HG03460 (cell line): Measurements from ENCODE around the gene AFF3.
"Not testable (repeated sequence)": the region's sequence is repeated elsewhere in the genome, so short reads cannot be mapped to it uniquely, and the experiment has no call there.

Source experiments
- ATAC-seq: cut with Tn5 transposase; IDR thresholded peaks from one replicate; pipeline ENCODE4 v1.9.1; 2021; ENCODE audit not compliant: unreplicated experiment

Gene AFF3

DNA sequence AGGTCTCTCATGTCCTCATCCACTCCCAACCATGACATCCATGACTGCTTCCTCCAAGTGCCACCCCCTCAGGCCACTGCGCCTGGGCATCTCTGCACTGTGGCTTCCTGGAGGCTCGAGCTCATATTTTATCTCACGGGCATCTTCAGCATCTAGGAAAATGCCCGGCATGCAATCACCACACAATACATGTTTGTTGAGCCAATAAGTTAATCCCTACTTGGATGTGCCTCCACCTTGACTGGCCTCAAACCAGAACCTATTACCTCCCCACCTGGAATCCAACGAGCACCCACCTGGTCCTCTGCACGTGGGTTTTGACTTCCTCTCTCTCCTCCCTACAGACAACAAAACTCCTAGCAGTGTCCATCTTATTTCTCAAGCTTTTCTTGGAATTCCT is 453.7 kb downstream of the AFF3 start:
- ATAC-seq, result no peak

DNA sequence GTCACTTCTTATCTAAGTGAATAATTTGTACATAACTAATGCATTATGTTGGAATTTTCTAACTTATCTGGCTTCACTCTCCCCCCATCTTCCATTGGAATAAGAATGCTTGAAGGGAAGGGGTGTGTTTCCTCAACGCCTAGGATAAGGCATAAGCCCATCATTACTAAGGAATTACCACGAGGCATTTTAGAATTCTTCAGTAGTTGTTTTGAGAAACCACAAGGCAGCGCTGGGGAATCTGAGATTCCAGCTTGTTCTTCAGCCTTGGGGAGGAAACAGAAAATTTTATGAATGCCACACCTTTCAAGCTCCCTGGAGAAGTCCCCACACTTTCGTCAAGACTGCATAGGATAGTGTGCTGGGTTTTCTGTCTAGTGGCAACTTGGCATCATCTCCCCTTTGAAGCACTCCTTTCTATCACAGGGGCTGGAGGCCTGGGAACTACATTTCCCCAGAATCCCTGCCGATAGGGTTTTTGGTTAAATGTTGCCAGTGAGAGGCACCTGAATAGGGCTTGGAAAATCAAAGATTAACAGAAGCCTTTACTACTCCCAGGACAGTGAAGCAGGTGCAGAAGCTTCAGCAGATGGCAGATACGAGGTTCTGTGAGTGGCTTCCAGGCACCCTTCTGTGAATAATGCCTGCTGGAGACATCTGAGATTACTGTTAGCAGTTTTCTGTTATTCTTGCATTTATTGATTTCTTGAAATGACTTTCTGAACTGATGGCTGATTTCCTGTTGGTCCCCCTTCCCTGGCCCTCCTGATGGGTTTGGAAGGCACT is 459.9 kb downstream of the AFF3 start:
- ATAC-seq, result no peak

DNA sequence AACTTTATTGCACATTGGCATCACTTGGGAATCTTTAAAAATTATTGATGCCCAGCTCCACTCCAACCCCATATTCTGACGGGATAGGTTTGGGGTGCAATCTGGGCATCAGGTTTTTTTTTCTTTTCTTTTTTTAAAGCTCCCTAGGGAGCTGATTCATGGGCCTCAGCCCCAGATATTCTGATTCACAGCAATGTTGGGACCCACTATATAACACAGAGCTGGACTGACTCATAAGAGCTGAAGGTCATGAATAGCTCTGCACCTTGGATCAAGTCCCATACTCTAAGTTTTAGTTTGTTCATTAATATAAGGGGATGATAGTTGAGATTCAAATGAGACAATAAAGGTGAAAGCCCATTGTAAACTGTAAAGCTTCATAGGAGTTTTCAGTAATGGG is 461.4 kb downstream of the AFF3 start:
- no peak for ATAC-seq

DNA sequence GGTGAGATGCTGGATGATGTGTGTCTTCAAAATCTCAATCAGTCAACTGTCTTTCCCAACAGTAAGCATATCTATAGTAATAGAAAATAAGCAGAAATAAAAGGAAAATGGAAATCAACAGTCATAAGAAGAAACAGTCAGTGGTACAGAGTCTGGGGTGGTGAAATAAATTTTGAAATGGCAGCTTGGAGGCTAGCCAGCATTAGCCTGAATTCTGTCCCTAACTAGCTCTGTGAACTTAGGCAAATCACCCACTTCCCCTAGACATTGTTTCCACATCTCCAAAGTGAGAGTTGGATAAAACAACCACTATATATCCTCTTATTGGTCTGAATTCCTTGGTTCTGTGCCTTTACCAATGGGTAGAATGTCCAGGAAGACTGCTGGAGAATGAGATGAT is 462.9 kb downstream of the AFF3 start:
- ATAC-seq, result no peak

DNA sequence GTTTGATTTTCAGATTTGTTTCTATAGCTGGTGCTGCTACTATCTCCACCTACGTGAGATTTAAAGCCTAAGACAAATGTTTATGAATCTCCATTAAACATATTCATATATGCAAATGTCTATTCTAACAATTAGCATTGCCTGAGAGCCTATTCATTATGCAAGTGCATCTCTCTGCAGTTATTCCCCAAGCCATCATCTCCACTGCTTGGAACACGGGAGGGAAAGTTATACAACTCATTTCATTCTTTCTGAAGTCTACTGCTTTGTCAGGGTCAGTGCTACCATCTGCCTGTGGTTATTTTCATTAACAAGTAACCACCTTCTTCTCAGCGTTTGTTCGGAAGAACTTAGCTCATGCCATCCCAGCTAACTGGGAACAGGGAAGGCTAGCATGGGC is 463.8 kb downstream of the AFF3 start:
- no peak for ATAC-seq

DNA sequence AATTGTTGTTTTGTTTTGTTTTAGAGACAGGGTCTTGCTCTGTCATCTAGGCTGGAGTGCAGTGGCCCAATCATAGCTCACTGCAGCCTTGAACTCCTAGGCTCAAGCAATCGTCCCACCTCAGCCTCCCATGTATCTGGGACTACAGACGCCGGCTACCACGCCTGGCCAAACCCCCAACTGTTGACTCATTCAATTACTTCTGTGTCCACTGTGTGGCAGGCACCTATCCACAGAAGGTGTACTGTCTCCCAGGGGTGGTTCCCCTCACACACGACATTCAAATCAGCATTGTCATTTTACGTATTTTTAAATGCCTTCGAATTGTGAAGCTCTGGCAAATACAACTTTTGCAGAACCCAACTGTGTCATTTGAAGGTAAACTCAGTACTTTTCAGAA is 464.6 kb downstream of the AFF3 start:
- ATAC-seq, result no peak

DNA sequence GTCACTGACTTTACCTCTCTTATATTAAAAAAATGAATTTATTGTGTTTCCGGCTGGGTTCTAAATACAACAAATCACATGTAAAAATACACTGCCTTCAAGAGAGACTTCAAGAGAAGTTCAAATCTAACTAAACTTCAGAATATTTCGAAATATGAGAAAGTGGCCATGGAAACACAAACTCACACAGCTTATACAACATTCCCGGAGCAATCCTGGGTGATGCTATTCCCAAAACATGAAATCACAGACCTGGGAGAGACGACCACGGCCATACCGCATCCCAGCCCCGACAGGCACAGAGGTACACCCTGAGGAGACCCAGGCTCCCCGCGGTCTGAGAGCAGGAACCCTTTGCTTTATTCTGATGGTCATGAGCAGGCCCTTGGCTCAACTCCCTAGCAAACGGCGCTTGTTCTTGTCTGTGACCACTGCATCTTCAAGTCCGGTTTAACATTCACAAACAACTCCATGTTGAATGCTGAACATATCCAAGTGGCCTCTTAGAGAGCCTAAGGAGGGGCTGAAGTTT is 467.2 kb downstream of the AFF3 start:
- ATAC-seq, result no peak

DNA sequence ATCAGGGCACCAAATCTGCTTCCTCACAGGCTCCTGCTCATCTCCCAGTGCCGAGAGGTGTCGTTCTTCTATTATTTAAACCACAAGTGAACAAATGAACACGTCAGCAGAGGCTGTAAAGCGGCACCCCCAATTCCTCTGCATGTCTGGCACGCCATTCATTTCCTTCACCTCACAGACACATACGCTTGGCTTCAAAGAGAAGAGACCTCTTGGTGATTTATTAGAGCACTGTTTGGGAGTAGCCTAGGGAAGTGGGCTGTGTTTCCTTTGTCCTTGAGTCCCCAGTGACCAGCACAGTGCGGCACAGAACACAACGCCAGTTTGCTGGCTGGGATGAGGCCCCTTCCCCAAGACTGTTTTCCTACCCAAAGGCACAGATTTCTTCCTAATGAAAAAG is 468.3 kb downstream of the AFF3 start:
- ATAC-seq, result no peak

DNA sequence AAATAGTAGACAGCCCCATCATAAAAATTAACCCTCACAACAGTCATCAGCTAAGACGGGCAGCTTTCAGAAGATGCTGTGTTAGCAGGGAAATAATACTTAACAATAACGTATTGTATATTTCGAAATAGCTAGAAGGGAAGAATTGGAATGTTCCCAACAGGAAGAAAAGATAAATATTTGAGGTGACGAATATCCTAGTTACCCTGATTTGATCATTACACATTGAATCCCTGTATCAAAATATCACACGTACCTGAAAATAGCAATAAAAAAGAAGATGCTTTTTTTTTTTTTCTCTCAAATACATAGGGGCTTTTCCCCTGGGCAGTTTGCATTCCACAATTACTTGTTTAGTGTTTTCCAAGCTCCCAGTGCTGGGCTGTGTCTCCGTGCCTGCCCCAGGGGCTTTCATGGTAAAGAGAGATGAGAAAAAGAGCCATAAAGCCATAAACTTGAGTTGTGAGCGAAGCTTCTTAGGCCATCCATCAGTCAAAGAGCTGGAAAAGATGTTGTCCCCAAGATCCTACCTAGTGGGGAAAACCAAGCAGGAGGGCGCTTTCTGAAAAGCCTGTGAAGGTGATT is 469.5 kb downstream of the AFF3 start:
- ATAC-seq, result no peak

DNA sequence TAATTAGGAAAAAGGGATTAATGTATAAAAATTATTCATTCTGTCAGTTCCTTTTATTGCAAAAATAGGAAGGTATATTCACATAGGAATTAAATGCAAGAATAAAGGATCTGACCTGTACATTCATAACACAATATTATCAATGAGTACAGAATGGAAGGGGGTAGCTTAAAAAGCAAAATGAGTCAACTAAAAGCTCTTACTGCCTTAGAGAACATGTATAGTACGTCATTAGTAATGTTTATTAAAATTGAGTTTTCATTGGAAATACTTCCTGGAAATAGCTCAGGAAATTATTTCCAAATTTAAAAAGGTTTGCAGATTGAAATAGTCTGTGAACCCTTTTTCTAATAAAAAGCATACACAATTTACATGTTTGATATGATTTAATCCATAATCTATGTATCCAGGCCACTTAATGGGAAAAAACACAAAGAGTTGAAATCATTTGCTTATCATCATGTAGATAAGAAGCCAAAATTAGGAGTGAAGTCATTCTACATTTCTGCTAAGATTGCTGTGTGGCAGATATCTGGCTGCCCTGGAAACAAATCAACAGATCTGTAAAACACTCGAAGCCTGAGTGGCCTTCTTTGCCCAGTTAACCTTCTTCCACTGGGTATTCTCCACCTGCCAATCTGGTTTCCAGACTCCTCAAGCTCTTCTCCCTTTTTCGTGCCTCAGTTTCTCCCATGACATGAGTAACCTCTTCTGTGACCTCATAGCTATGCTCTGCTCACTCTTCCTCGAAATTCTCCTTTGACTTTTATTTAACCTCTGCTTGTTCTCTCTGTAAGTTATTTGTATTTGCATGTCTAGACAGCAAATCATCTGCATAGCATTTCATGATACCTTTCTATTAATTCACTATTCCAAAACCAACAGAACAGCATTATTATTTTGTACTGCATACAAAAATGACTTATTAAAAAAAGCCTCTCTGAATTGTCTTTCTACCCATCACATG is 471.3 kb downstream of the AFF3 start:
- no peak for ATAC-seq

DNA sequence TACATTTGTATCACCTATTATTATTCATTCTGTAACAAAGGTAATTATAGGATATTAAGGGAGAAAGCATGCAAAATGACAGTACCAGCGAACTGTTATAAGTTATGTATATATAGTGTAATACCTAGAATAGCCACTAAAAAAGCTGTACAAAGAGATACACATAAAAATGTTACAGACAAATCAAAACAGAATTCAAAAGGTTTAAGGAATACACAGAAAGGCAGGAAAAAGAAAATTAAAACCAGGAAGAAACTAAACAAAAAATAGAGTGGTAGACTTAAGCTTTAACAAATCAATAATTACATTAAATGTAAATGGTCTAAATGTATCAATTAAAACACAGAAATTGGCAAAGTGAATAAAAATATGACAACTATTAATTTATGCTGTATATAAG is 476.1 kb downstream of the AFF3 start:
- no peak for ATAC-seq

DNA sequence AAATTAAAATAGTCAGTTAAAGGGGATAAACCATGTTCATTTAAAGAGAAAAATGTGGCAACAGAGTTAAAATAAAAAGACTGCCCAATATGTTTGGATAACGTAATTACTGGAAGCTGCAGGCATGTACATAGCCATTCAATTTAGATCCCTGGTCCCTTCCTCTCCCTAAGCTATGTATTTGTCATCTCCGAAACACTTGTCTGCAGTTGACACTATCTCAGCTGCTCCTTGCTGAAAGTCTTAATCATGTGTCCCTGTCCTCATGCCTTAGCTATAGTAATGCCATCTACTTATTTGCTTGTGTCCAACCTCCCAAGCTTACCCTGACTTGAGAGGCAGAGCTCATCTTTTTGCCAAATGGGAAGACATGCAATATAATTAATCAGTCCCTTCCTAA is 478.7 kb downstream of the AFF3 start:
- ATAC-seq, result no peak

DNA sequence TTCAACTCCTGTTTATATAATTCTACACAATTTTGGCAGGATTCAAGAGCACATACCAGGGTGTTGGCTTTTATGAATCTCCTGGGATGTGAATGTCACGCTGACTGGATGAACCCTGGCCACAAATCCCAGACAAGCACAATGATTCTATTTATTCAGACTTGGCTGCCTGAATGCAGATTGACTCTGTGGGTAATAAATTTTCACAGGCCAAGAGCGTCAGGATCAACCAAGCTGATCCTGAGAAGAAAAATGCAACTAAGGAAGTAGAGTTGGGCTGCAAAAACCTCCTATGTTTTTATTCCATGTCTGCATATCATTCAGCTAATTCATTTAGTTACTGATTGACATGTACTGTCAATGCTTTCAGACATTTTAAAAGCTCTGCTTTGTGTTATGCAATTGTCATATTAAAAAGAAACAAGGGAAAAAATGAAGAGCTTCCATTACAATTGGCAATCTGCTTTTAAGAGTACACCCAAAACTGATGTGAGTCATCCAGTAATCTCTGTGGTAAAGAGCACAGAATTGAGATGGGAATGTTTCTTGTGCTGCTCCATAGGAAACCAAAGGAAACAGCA is 479.5 kb downstream of the AFF3 start:
- ATAC-seq, result no peak

DNA sequence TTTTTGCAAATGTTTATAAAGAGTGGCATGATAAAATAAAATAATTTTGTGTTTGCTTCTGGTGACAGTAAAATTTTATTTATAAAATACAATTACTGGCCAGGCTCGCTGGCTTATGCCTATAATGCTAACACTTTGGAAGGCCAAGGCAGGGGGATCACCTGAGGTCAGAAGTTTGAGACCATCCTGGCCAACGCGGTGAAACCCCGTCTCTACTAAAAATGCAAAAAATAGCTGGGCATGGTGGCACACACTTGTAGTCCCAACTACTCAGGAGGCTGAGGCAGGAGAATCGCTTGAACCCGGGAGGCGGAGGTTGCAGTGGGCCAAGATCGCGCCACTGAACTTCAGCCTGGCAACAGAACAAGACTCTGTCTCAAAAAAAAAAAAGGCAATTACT is 480.6 kb downstream of the AFF3 start:
- not testable (repeated sequence) for ATAC-seq

DNA sequence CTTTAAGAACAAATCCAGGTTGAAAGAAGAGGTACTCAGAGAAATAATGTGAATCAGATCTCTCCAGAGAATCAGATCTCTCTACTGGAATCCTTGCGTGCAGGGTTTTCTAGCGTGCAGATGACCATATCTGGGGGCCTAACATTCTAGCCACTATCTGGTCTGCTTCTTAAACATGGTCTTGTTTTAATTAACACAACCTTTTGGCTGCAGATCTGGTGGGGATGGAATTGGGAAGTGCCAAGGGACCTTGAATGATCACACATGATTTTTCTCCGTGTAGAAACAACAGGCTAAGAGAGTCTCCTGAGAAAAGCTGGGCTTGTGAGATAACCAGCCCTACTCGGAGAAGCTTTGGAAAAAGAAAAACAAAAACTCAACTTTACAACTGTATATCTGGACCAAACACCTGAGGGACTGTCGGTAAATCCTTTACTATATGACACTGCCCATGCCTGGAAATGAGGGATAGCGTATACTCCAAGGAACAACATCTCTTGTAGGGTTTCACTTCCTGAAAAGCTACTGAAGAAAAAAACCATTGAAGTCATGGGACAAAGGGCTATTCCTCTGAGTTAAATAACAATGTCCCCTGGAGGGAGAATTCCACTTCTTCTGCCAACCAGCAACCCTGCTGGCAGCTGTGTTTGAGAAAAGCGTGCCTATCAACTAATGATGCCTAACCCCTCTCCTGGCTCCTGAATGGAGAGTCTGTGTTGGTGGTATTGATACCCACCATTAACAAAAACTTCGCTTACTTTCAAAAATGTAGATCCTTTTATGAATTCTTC is 481.6 kb downstream of the AFF3 start:
- no peak for ATAC-seq

DNA sequence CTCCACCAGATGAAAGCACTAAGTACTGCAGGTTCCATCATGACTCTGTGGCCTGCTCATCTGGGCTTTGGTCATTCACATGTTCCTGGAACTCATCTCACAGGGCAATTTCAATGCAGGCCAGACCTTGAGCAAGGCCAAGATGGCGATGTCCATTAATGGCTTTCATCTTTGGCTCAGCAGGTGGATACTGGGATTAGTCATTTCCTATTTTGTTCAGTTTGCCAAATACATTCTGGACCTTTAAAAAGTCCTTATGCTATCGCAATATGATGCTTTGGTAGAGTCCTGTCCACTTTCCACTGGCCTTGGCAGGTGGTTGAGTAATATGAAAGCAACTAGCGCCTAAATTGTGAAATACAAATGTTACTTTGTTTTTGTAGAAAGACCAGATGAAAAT is 482.5 kb downstream of the AFF3 start:
- ATAC-seq, result no peak

DNA sequence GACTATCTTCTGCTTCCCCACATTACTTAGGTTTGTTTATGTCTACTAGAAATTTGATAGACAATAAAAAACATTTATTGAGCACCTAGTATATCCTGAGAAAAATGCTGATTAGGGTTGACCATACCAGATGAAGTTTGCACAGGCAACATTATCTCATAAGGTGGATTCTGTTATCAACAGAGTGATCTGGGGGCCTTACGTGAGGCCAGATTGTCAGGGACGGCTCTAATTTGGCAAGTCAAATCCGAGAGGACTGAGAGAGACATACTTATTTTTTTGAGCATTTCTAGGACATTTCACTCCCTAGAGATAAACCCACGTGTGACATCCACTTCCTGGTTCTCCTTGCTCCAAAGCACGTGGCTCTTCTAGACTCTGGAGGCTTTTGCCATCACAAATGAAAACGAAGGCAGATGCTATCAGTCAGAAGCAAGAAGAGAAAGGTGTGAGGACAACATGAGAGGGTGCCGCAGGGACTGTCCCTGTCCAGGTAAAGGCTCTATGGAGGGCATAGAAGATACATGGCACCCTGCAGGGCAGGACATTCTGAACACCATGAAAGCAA is 484.6 kb downstream of the AFF3 start:
- ATAC-seq, result no peak

DNA sequence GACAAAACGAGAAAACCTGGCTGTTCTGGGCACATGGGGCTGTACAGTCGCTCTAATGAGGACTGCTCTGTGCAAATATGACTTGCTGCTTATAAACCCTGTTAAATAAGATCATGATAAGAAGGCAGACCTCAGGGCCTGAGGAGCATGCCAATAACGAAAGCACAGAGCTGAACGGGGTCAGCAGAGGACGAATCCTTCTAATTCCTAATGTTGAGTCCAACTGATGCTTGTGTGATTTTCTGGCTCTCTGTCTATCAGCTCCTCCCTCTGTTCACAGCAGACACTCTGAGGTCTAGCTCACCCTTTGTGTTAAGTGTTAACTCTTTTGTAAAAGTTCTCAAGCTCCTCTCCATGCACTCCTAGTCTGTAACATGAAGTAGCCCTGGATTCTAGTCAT is 485.4 kb downstream of the AFF3 start:
- no peak for ATAC-seq

DNA sequence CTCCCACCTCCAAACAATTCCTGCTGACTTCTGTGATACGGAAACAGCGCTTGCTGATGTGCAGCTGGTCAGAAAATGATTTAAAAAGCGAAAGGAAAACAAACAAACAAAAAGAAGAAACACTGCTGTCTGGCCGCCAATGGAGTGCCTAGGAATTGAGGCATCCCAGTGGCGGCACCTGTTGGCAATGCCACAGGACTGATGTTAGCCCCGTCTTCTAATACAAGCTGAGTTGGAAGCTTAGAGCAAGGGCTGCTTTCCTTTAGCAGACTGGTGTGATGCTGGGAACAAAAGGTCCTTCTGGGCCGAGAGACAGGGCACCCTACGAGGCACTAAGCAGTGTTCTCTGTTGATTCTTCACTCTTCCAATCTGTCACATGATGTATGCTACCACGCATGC is 489.0 kb downstream of the AFF3 start:
- no peak for ATAC-seq

DNA sequence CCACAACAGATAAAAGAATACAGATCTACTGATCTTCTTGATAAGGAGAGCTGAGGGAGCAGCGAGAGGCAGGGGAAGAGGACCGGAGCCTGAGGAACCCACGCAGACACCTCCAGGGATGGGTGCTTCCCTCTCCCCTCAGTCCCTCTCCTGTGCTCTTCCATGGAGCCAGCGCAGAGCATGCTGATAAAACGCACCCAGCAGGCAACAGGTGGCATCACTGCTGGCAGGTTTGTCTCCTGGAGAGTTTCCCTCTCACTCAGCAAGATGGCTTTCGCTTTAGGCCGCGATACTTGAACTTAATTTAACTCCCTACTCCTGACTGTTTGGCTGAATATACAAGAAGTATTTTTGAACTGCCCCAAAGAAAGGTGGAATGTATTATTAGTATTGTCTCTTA is 489.5 kb downstream of the AFF3 start:
- no peak for ATAC-seq
